ENCODE measurements around the gene LGALS7. TPM values are rescaled to one million over a fixed set of nuclear protein-coding genes. Genes with fewer than 3 reads are reported as not detected.

Gene LGALS7
- polyA plus RNA-seq, 3 donors = not detected

- H3K9me3 Mint-ChIP-seq = peaks cover 0 to 2% (median 0%) of the 10 kb centered on the region in 7 donors
- no peak overlapping the region for H3K27ac ChIP-seq (ENCODE audit: low read depth in 1 of 2, low read length in 2 of 2)
- H3K4me1 ChIP-seq (ENCODE audit: control insufficient read depth in 1 of 2, insufficient read depth in 2 of 2, low read length in 2 of 2) = peaks cover 17 to 20% of the 10 kb centered on the region in 2 donors
- H2AFZ ChIP-seq (ENCODE audit: insufficient read depth, low read depth, low read length, poor library complexity, severe bottlenecking) = no peak overlapping the region
- H4K20me1 ChIP-seq (ENCODE audit: insufficient read depth, low read length) = no peaks in the 10 kb centered on the region
- TF ChIP-seq, protein P1, sequence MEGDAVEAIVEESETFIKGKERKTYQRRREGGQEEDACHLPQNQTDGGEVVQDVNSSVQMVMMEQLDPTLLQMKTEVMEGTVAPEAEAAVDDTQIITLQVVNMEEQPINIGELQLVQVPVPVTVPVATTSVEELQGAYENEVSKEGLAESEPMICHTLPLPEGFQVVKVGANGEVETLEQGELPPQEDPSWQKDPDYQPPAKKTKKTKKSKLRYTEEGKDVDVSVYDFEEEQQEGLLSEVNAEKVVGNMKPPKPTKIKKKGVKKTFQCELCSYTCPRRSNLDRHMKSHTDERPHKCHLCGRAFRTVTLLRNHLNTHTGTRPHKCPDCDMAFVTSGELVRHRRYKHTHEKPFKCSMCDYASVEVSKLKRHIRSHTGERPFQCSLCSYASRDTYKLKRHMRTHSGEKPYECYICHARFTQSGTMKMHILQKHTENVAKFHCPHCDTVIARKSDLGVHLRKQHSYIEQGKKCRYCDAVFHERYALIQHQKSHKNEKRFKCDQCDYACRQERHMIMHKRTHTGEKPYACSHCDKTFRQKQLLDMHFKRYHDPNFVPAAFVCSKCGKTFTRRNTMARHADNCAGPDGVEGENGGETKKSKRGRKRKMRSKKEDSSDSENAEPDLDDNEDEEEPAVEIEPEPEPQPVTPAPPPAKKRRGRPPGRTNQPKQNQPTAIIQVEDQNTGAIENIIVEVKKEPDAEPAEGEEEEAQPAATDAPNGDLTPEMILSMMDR (IDR thresholded peaks at IDR 0.05) = peak; percentile 83
- H3K36me3 ChIP-seq (replicated peaks in 1 of 2; ENCODE audit: control insufficient read depth in 1 of 2, insufficient read depth in 2 of 2, low read length in 2 of 2) = peaks cover 51 to 61% of the 10 kb centered on the region in 2 donors
- intact Hi-C loops (cut with micrococcal nuclease) = loop anchor here in 1 of 2 donors (10.0 kb wide), 1 partner anchor 195 kb away; no protein-coding TSS in a partner anchor
- WGBS (ENCODE audit: insufficient coverage) = 30% methylated on average over 4 of the region's 17 CpGs
- H3K4me1 Mint-ChIP-seq = peaks cover 24% of the 10 kb centered on the region
- no peak overlapping the region for H3K4me3 Mint-ChIP-seq
- no peak overlapping the region for H3K9ac ChIP-seq (ENCODE audit: insufficient read depth, low read length, poor library complexity, severe bottlenecking)
- H3K27me3 Mint-ChIP-seq (ENCODE audit: low read depth in 3 of 3) = peaks cover 0 to 3% (median 1%) of the 10 kb centered on the region in 3 donors
- peak overlapping the region in 5 of 7 donors; percentile 15 to 78 (median 48) for H3K27ac Mint-ChIP-seq
- DNase-seq = peak; percentile 53 to 67 (median 53)
- no peak overlapping the region for H3K4me3 ChIP-seq (replicated peaks in 1 of 3; ENCODE audit: low read depth in 2 of 3, low read length in 3 of 3)
- H3K27me3 ChIP-seq (ENCODE audit: control insufficient read depth in 2 of 2, insufficient read depth in 2 of 2, low read length in 2 of 2) = no peaks in the 10 kb centered on the region
- no peaks in the 10 kb centered on the region for H3K9me3 ChIP-seq (replicated peaks in 1 of 2; ENCODE audit: control insufficient read depth in 1 of 2, insufficient read depth in 1 of 2, low read length in 2 of 2)
- H3K4me2 ChIP-seq (replicated peaks; ENCODE audit: extremely low read depth, low read length, poor library complexity, severe bottlenecking) = no peak overlapping the region
- peaks cover 52 to 73% of the 10 kb centered on the region in 2 donors for H3K36me3 Mint-ChIP-seq
- H3K79me2 ChIP-seq (ENCODE audit: insufficient read depth, low read length) = no peaks in the 10 kb centered on the region
These were observed 43.5 kb downstream of the LGALS7 start for GRCh38 chr19:38729653-38730469.

- H3K4me1 Mint-ChIP-seq = peaks cover 15% of the 10 kb centered on the region
- TF ChIP-seq, protein P1 (IDR thresholded peaks at IDR 0.05) = no peak
- no peak for DNase-seq
- Histone ChIP-seq H4K20me1 (ENCODE audit: insufficient read depth, low read length) (no peaks in the 10 kb centered on the region), H3K9ac (ENCODE audit: insufficient read depth, low read length, poor library complexity, severe bottlenecking) (no peak overlapping the region), H3K79me2 (ENCODE audit: insufficient read depth, low read length) (no peaks in the 10 kb centered on the region), H2AFZ (ENCODE audit: insufficient read depth, low read depth, low read length, poor library complexity, severe bottlenecking) (no peak overlapping the region), H3K27ac (ENCODE audit: low read depth in 1 of 2, low read length in 2 of 2) (no peak overlapping the region), H3K4me1 (ENCODE audit: control insufficient read depth in 1 of 2, insufficient read depth in 2 of 2, low read length in 2 of 2) (peaks cover 7 to 11% of the 10 kb centered on the region in 2 donors), H3K27me3 (ENCODE audit: control insufficient read depth in 2 of 2, insufficient read depth in 2 of 2, low read length in 2 of 2) (no peaks in the 10 kb centered on the region), H3K9me3 (replicated peaks in 1 of 2; ENCODE audit: control insufficient read depth in 1 of 2, insufficient read depth in 1 of 2, low read length in 2 of 2) (no peaks in the 10 kb centered on the region), H3K36me3 (replicated peaks in 1 of 2; ENCODE audit: control insufficient read depth in 1 of 2, insufficient read depth in 2 of 2, low read length in 2 of 2) (peaks cover 60 to 70% of the 10 kb centered on the region in 2 donors), H3K4me2 (replicated peaks; ENCODE audit: extremely low read depth, low read length, poor library complexity, severe bottlenecking) (no peak overlapping the region), H3K4me3 (replicated peaks in 1 of 3; ENCODE audit: low read depth in 2 of 3, low read length in 3 of 3) (no peak overlapping the region)
- intact Hi-C loops (cut with micrococcal nuclease) = no loop called here
- peaks cover 0 to 2% (median 0%) of the 10 kb centered on the region in 7 donors for H3K9me3 Mint-ChIP-seq
- peaks cover 60 to 82% of the 10 kb centered on the region in 2 donors for H3K36me3 Mint-ChIP-seq
- 93% methylated on average over 22 of the region's 37 CpGs for WGBS (ENCODE audit: insufficient coverage)
- no peak overlapping the region for H3K4me3 Mint-ChIP-seq
- H3K27me3 Mint-ChIP-seq (ENCODE audit: low read depth in 3 of 3) = peaks cover 0 to 3% (median 0%) of the 10 kb centered on the region in 3 donors
- no peak overlapping the region for H3K27ac Mint-ChIP-seq
These were observed 44.4 kb downstream of the LGALS7 start for GRCh38 chr19:38728752-38729541.
